Mesendoderm (in vitro differentiated cells): ENCODE measurements around the gene HTR3E.

Experiments used
- DNase-seq: peaks from one replicate; pipeline ENCODE4 v3.0.0; 2013
- H2AK5ac ChIP-seq: 2 replicates; pipeline ENCODE4 v1.6.1; 2013; ENCODE audit warnings: low read length, inconsistent platforms
- H2BK120ac ChIP-seq: 2 replicates; pipeline ENCODE4 v1.6.1; 2013; ENCODE audit warnings: low read depth, mild to moderate bottlenecking, low read length, moderate library complexity, mixed read lengths
- H2BK15ac ChIP-seq: replicated peaks from 2 replicates; pipeline ENCODE4 v1.6.1; 2013; ENCODE audit warnings: low read depth, mild to moderate bottlenecking, moderate library complexity
- H2BK5ac ChIP-seq: 2 replicates; pipeline ENCODE4 v1.6.1; 2013; ENCODE audit warnings: low read length, inconsistent platforms
- H3K18ac ChIP-seq: 2 replicates; pipeline ENCODE4 v1.6.1; 2013; ENCODE audit warnings: mild to moderate bottlenecking, low read length, mixed read lengths
- H3K23ac ChIP-seq: one replicate; pipeline ENCODE4 v1.6.1; 2013; ENCODE audit warnings: low read length
- H3K27ac ChIP-seq: 2 replicates; pipeline ENCODE4 v1.5.1; 2013; ENCODE audit warnings: low read depth, mild to moderate bottlenecking, inconsistent platforms, low read length, moderate library complexity
- H3K27me3 ChIP-seq: 2 replicates; pipeline ENCODE4 v1.6.1; 2013; ENCODE audit warnings: low read length, control low read depth, mild to moderate bottlenecking, inconsistent platforms; ENCODE audit not compliant: insufficient read depth, poor library complexity
- H3K36me3 ChIP-seq: 2 replicates; pipeline ENCODE4 v1.6.1; 2013; ENCODE audit warnings: low read length, inconsistent platforms; ENCODE audit not compliant: control insufficient read depth, insufficient read depth
- H3K4ac ChIP-seq: one replicate; pipeline ENCODE4 v1.6.1; 2013; ENCODE audit warnings: low read depth, mild to moderate bottlenecking, low read length, moderate library complexity
- H3K4me1 ChIP-seq: 2 replicates; pipeline ENCODE4 v1.6.1; 2013; ENCODE audit warnings: low read depth, low read length, inconsistent platforms; ENCODE audit not compliant: control insufficient read depth
- H3K4me2 ChIP-seq: 2 replicates; pipeline ENCODE4 v1.6.1; 2013; ENCODE audit warnings: low read length
- H3K4me3 ChIP-seq: 2 replicates; pipeline ENCODE4 v1.5.1; 2013; ENCODE audit warnings: mild to moderate bottlenecking, low read length
- H3K56ac ChIP-seq: one replicate; pipeline ENCODE4 v1.6.1; 2013; ENCODE audit warnings: low read length
- H3K79me1 ChIP-seq: 2 replicates; pipeline ENCODE4 v1.6.1; 2013; ENCODE audit warnings: low read length, inconsistent platforms
- H3K79me2 ChIP-seq: 2 replicates; pipeline ENCODE4 v1.6.1; 2013; ENCODE audit warnings: mild to moderate bottlenecking, low read length; ENCODE audit not compliant: control insufficient read depth, insufficient read depth
- H3K9ac ChIP-seq: 2 replicates; pipeline ENCODE4 v1.6.1; 2013; ENCODE audit warnings: low read length, inconsistent platforms
- H4K5ac ChIP-seq: one replicate; pipeline ENCODE4 v1.6.1; 2013; ENCODE audit warnings: low read length
- H4K8ac ChIP-seq: one replicate; pipeline ENCODE4 v1.6.1; 2013; ENCODE audit warnings: low read depth, mild to moderate bottlenecking, control low read depth, low read length, moderate library complexity
- WGBS: extraction: QIAGEN DNeasy Blood & Tissue Kit; methylation state at CpG from one replicate; pipeline ENCODE4 v1.1.7; 2013; ENCODE audit warnings: low lambda C conversion rate, missing lambda C conversion rate; ENCODE audit not compliant: insufficient coverage; ENCODE audit errors: extremely low coverage; 5-methylcytosine and 5-hydroxymethylcytosine counted together

Gene HTR3E

DNA sequence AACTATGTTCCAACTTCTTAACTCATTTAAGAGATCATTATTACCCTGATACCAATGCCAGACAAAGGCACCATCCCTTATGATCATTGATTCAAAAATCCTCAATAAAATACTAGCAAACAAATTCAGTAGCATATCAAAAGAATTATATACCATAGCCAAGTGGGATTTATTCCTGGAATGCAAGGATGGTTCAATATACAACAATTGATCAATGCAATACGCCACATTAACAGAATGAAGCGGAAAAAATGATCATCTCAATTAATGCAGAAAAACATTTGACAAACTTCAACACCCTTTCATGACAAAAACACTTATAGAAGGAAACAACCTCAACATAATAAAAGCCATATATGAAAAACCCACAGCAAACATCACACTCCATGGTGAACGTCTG lies 4.7 kb upstream of the HTR3E start:
- Histone ChIP-seq H3K27me3 (no peaks in the 10 kb centered on the region), H2AK5ac (no peak overlapping the region), H3K4me2 (no peak overlapping the region)

DNA sequence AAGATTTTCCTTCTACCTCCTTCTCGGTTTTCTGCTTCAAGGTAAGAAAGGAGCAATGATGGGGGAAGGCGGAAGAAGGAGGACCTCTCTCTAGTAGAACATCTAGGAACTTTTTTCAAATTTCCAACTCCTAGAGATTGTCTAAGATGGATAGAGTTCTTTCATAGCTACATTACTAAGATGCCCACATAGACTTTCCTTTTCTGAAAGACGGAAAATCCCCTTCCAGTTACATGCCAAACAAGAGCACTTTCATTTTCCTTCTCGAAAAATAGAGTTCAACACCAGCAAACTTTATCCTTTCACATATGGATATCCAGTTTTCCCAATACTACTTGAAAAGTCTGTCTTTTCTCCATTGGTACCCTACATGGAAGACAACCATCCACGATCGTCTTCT lies 692 bp downstream of the HTR3E start:
- H2BK5ac ChIP-seq = no peak overlapping the region
- no peak overlapping the region for H3K9ac ChIP-seq
- no peak overlapping the region for H4K5ac ChIP-seq
- H3K27ac ChIP-seq = no peak overlapping the region
- no peak overlapping the region for H4K8ac ChIP-seq
- no CpG with 5 or more reads among the region's 6 CpGs for WGBS
- no peak overlapping the region for H3K23ac ChIP-seq
- no peaks in the 10 kb centered on the region for H3K4me1 ChIP-seq
- no peak overlapping the region for H3K4me2 ChIP-seq
- H2BK120ac ChIP-seq = no peak overlapping the region
- H3K79me1 ChIP-seq = no peaks in the 10 kb centered on the region
- no peak overlapping the region for H3K4me3 ChIP-seq
- H2BK15ac ChIP-seq = no peak overlapping the region
- no peak overlapping the region for H2AK5ac ChIP-seq
- H3K4ac ChIP-seq = no peak overlapping the region
- H3K27me3 ChIP-seq = no peaks in the 10 kb centered on the region
- no peak for DNase-seq
- H3K36me3 ChIP-seq = no peaks in the 10 kb centered on the region
- no peaks in the 10 kb centered on the region for H3K79me2 ChIP-seq
- no peak overlapping the region for H3K18ac ChIP-seq
- H3K56ac ChIP-seq = no peak overlapping the region

More for the DNA sequence above, 4.7 kb upstream of the HTR3E start:
- Histone ChIP-seq H2BK15ac (no peak overlapping the region), H3K9ac (no peak overlapping the region), H3K56ac (no peak overlapping the region), H3K18ac (no peak overlapping the region), H3K4me1 (no peaks in the 10 kb centered on the region), H2BK120ac (no peak overlapping the region), H4K8ac (no peak overlapping the region), H3K4me3 (no peak overlapping the region), H3K79me2 (no peaks in the 10 kb centered on the region), H3K27ac (no peak overlapping the region), H3K23ac (no peak overlapping the region), H3K79me1 (no peaks in the 10 kb centered on the region), H4K5ac (no peak overlapping the region), H2BK5ac (no peak overlapping the region), H3K36me3 (no peaks in the 10 kb centered on the region), H3K4ac (no peak overlapping the region)
- WGBS = no CpG with 5 or more reads among the region's 3 CpGs
- no peak for DNase-seq

DNA sequence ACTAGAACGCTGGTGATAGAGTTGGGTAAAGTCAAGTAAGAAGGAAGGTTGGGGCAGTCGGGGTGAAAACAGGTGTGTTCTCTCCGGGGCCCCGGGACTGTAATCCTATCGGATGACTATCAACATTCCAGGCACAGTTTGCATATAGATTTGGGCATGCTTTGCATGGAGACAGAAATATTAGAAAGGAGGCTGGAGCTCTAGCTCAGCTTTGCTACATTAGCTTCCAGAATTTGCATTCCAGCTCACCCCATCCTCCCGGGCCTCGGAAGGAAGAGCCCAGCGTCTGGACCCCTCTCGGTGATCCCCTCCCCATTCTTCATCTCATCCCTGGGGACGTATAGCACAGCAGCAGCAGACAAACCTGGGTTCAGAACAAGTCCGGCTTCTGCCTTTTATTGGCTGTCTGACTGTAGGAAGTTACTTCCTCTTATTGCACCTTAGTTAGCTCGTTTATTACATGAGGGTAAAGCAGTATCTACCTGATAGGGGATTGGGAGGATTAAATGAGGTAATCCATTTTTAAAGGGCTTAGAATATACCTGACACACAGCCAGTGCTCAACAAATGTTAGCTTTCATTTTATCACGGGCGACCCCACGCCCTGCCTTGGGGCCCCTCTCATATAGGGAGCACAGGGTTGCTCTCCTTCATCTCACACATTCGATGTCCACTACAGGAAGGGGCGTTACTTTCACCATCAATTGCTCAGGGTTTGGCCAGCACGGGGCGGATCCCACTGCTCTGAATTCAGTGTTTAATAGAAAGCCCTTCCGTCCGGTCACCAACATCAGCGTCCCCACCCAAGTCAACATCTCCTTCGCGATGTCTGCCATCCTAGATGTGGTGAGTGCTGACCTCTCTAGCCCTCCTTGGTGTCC lies 3.2 kb downstream of the HTR3E start:
- Histone ChIP-seq H3K9ac (no peak overlapping the region), H3K4me2 (no peak overlapping the region), H3K36me3 (no peaks in the 10 kb centered on the region), H2BK15ac (no peak overlapping the region), H2BK120ac (no peak overlapping the region), H2BK5ac (no peak overlapping the region), H4K5ac (no peak overlapping the region), H3K18ac (no peak overlapping the region), H3K79me1 (no peaks in the 10 kb centered on the region), H4K8ac (no peak overlapping the region), H3K23ac (no peak overlapping the region), H3K4me1 (no peaks in the 10 kb centered on the region), H3K4ac (no peak overlapping the region), H3K27me3 (no peaks in the 10 kb centered on the region), H3K27ac (no peak overlapping the region), H3K4me3 (no peak overlapping the region), H2AK5ac (no peak overlapping the region), H3K79me2 (no peaks in the 10 kb centered on the region), H3K56ac (no peak overlapping the region)
- no CpG with 5 or more reads among the region's 24 CpGs for WGBS
- DNase-seq = no peak

DNA sequence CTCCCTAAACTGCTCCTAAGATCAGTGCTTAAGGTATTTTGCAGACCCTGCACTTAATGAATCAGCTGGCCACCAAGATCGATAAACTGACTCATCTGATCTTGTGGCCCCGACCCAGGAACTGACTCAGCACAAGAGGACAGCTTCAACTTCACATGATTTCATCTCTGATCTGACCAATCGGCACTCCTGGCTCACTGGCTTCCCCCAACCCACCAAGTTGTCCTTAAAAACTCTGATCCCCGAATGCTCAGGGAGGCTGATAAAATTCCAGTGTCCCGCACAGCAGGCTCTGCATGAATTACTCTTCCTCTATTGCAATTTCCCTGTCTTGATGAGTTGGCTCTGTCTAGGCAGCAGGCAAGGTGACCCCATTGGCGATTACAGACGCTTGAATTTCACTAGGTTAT lies 13.5 kb downstream of the HTR3E start:
- no peaks in the 10 kb centered on the region for H3K36me3 ChIP-seq
- no peaks in the 10 kb centered on the region for H3K79me1 ChIP-seq
- no CpG with 5 or more reads among the region's 7 CpGs for whole genome bisulfite sequencing
- H3K4me3 ChIP-seq = no peak overlapping the region
- H3K27me3 ChIP-seq = no peaks in the 10 kb centered on the region
- H3K4me1 ChIP-seq = no peaks in the 10 kb centered on the region
- no peak overlapping the region for H3K4me2 ChIP-seq
- H3K9ac ChIP-seq = no peak overlapping the region
- no peak overlapping the region for H2AK5ac ChIP-seq
- no peak overlapping the region for H4K5ac ChIP-seq
- H3K18ac ChIP-seq = no peak overlapping the region
- H2BK5ac ChIP-seq = no peak overlapping the region
- H3K4ac ChIP-seq = no peak overlapping the region
- H3K27ac ChIP-seq = no peak overlapping the region
- H3K79me2 ChIP-seq = no peaks in the 10 kb centered on the region
- DNase-seq = peak; percentile 69
- H2BK120ac ChIP-seq = no peak overlapping the region
- H3K56ac ChIP-seq = no peak overlapping the region
- no peak overlapping the region for H2BK15ac ChIP-seq
- H3K23ac ChIP-seq = no peak overlapping the region
- H4K8ac ChIP-seq = no peak overlapping the region

DNA sequence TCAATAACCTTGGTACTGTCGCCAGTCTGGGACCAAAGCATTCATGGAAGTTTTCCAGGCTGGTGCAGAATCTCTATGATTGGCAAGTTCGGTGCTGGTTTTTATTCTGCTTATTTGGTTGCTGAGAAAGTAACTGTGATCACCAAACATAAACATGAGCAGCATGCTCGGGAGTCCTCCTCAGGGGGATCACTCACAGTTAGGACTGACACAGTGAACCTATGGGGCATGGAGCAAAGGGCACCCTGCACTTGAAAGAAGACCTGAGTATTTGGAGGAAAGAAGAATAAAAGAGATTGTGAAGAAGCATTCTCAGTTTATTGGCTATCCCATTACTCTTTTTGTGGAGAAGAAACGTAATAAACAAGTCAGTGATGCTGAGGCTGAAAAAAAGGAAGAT lies 19.2 kb downstream of the HTR3E start:
- no peak overlapping the region for H2BK15ac ChIP-seq
- no peak overlapping the region for H3K27ac ChIP-seq
- no CpG with 5 or more reads among the region's 4 CpGs for WGBS
- H3K4me2 ChIP-seq = no peak overlapping the region
- no peak for DNase-seq
- no peak overlapping the region for H2AK5ac ChIP-seq
- no peaks in the 10 kb centered on the region for H3K79me2 ChIP-seq
- no peak overlapping the region for H3K56ac ChIP-seq
- H3K18ac ChIP-seq = no peak overlapping the region
- H3K36me3 ChIP-seq = no peaks in the 10 kb centered on the region
- no peaks in the 10 kb centered on the region for H3K79me1 ChIP-seq
- H3K4me3 ChIP-seq = no peak overlapping the region
- H3K27me3 ChIP-seq = no peaks in the 10 kb centered on the region
- H3K4me1 ChIP-seq = no peaks in the 10 kb centered on the region
- H4K5ac ChIP-seq = no peak overlapping the region
- H3K4ac ChIP-seq = no peak overlapping the region
- no peak overlapping the region for H2BK120ac ChIP-seq
- no peak overlapping the region for H4K8ac ChIP-seq
- no peak overlapping the region for H3K9ac ChIP-seq
- H2BK5ac ChIP-seq = no peak overlapping the region
- H3K23ac ChIP-seq = no peak overlapping the region

DNA sequence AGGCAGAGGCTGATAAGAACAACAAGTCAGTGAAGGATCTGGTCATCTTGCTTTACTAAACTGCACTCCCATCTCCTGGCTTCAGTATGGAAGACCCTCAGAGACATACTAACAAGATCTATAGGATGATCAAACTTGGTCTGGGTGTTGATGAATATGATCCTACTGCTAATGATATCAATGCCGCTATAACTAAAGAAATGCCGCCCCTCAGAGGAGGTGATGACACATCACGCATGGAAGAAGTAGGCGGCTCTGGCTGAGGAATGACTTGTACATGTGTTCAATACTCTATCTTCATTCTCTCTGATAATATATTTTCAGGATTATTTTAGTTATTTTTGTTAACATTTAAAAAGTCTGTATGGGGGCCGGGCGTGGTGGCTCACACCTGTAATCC lies 20.8 kb downstream of the HTR3E start:
- no peak overlapping the region for H2AK5ac ChIP-seq
- no peak overlapping the region for H4K8ac ChIP-seq
- no peak overlapping the region for H3K4ac ChIP-seq
- no peaks in the 10 kb centered on the region for H3K79me1 ChIP-seq
- no peaks in the 10 kb centered on the region for H3K36me3 ChIP-seq
- no peak overlapping the region for H3K27ac ChIP-seq
- H3K4me2 ChIP-seq = no peak overlapping the region
- H3K56ac ChIP-seq = no peak overlapping the region
- H3K23ac ChIP-seq = no peak overlapping the region
- no peaks in the 10 kb centered on the region for H3K79me2 ChIP-seq
- WGBS = no CpG with 5 or more reads among the region's 6 CpGs
- no peak overlapping the region for H2BK120ac ChIP-seq
- H3K4me1 ChIP-seq = no peaks in the 10 kb centered on the region
- no peak for DNase-seq
- no peak overlapping the region for H3K4me3 ChIP-seq
- no peaks in the 10 kb centered on the region for H3K27me3 ChIP-seq
- no peak overlapping the region for H3K9ac ChIP-seq
- H2BK5ac ChIP-seq = no peak overlapping the region
- H4K5ac ChIP-seq = no peak overlapping the region
- H3K18ac ChIP-seq = no peak overlapping the region
- H2BK15ac ChIP-seq = no peak overlapping the region
